GF-D8 (cell line): ENCODE results near the gene MBOAT2.
"Not testable (repeated sequence)": the region's sequence is repeated elsewhere in the genome, so short reads cannot be mapped to it uniquely, and the experiment has no call there.

ENCODE experiments used
- DNase-seq: peaks from one replicate; lab custom pipeline; 2025; lab: John Stamatoyannopoulos, UW

The MBOAT2 gene

GRCh38 chr2:8895087-8895912 lies 108.2 kb downstream of the MBOAT2 start:
- not testable (repeated sequence) for DNase-seq

- DNase-seq = no peak
These were observed 109.3 kb downstream of the MBOAT2 start for GRCh38 chr2:8893978-8894820.

- DNase-seq = no peak
These were observed 110.0 kb downstream of the MBOAT2 start for GRCh38 chr2:8893474-8893873.

- DNase-seq = no peak
These were observed 111.4 kb downstream of the MBOAT2 start for GRCh38 chr2:8892111-8892510.

- no peak for DNase-seq
These were observed 113.5 kb downstream of the MBOAT2 start for GRCh38 chr2:8889978-8890377.

- no peak for DNase-seq
These were observed 114.5 kb downstream of the MBOAT2 start for GRCh38 chr2:8888963-8889362.

- DNase-seq = no peak
These were observed 116.6 kb downstream of the MBOAT2 start for GRCh38 chr2:8886876-8887275.

- DNase-seq = no peak
These were observed 117.3 kb downstream of the MBOAT2 start for GRCh38 chr2:8886202-8886518.

GRCh38 chr2:8885449-8886201 lies 117.9 kb downstream of the MBOAT2 start:
- no peak for DNase-seq

GRCh38 chr2:8884812-8885211 lies 118.7 kb downstream of the MBOAT2 start:
- no peak for DNase-seq

- DNase-seq = no peak
These were observed 121.4 kb downstream of the MBOAT2 start for GRCh38 chr2:8882094-8882493.

- no peak for DNase-seq
These were observed 125.6 kb downstream of the MBOAT2 start for GRCh38 chr2:8877894-8878293.

GRCh38 chr2:8877332-8877731 lies 126.2 kb downstream of the MBOAT2 start:
- no peak for DNase-seq

GRCh38 chr2:8876628-8877027 lies 126.9 kb downstream of the MBOAT2 start:
- no peak for DNase-seq

- no peak for DNase-seq
These were observed 130.6 kb downstream of the MBOAT2 start for GRCh38 chr2:8872821-8873432.

- no peak for DNase-seq
These were observed 133.0 kb downstream of the MBOAT2 start for GRCh38 chr2:8870441-8870840.

- DNase-seq = no peak
These were observed 136.1 kb downstream of the MBOAT2 start for GRCh38 chr2:8867363-8867762.

GRCh38 chr2:8863331-8863953 lies 140.0 kb downstream of the MBOAT2 start:
- DNase-seq = no peak

GRCh38 chr2:8862230-8862629 lies 141.3 kb downstream of the MBOAT2 start:
- no peak for DNase-seq

- DNase-seq = no peak
These were observed 141.7 kb downstream of the MBOAT2 start for GRCh38 chr2:8861797-8862196.

GRCh38 chr2:8860239-8860638 lies 143.2 kb downstream of the MBOAT2 start:
- DNase-seq = no peak

- no peak for DNase-seq
These were observed 144.6 kb downstream of the MBOAT2 start for GRCh38 chr2:8858910-8859309.
